GM23338 (cell line): Measurements from ENCODE around the gene TRPM3.

Experiments
- EZH2 ChIP-seq: fragments of 200-600 bp; sonication (generic); IDR thresholded peaks from one replicate; pipeline ENCODE4 v1.8.0; 2017; ENCODE audit warnings: antibody characterized with exemption, mild to moderate bottlenecking, low read depth; ENCODE audit not compliant: unreplicated experiment
- EZH2phosphoT487 ChIP-seq: fragments of 200-600 bp; sonication (generic); IDR thresholded peaks from one replicate; pipeline ENCODE4 v1.8.1; 2018; ENCODE audit warnings: antibody characterized with exemption; ENCODE audit not compliant: unreplicated experiment
- POLR2AphosphoS5 ChIP-seq: IDR thresholded peaks from 2 replicates; pipeline ENCODE4 v1.6.1; 2016; ENCODE audit warnings: antibody characterized with exemption, low read depth
- TF ChIP-seq, protein P1 (sequence below), 2 experiments: fragments of 200-600 bp in 1 of 2; sonication (generic) in 1 of 2; conservative IDR thresholded peaks; 2 replicates each; pipeline versions ENCODE4 v1.5.1 to v1.6.1; 2016 to 2017; ENCODE audit warnings: antibody characterized with exemption in 2 of 2, low read depth in 2 of 2, mild to moderate bottlenecking in 2 of 2, moderate library complexity in 1 of 2

DNA sequence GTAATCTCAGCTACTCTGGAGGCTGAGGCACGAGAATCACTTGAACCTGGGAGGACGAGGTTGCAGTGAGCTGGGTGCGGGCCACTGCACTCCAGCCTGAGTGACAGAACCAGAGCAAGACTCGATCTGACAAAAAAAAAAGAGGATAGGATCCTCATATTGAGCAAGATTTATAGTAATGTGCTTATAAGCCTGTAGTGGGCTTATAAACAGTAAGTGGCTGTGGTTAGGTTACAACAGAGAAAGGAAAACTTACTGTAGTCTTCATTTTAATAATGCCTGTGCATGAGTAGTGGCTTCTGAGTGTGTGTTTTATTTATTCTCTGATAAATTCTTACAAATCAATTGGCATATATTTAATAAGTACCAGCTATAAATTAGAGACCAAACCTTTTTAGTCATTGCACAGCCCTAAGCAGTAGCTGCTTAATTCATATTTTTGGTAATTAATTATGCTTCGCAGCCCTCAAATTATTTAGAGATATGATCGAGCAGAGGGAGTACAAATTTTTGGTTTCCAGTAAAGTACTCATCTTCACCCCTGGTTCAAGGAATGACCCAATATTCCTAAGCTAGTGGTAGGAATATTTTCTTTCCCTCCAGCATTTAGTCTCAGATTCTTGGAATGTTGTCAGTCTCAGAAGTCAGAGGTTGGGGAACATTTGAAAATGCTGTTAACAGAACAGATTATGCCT is 633.2 kb downstream of the TRPM3 start:
- TF ChIP-seq EZH2 (no peak), POLR2AphosphoS5 (no peak), EZH2phosphoT487 (no peak)
- TF ChIP-seq, protein P1, sequence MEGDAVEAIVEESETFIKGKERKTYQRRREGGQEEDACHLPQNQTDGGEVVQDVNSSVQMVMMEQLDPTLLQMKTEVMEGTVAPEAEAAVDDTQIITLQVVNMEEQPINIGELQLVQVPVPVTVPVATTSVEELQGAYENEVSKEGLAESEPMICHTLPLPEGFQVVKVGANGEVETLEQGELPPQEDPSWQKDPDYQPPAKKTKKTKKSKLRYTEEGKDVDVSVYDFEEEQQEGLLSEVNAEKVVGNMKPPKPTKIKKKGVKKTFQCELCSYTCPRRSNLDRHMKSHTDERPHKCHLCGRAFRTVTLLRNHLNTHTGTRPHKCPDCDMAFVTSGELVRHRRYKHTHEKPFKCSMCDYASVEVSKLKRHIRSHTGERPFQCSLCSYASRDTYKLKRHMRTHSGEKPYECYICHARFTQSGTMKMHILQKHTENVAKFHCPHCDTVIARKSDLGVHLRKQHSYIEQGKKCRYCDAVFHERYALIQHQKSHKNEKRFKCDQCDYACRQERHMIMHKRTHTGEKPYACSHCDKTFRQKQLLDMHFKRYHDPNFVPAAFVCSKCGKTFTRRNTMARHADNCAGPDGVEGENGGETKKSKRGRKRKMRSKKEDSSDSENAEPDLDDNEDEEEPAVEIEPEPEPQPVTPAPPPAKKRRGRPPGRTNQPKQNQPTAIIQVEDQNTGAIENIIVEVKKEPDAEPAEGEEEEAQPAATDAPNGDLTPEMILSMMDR (conservative IDR thresholded peaks at IDR 0.05; ENCODE audit: low read depth in 2 of 2): no peak
